Measurements from ENCODE around the gene CHAD.

CHAD gene

GRCh38 chr17:50444841-50445715 is 23.6 kb downstream of the CHAD start:
- H2AFZ ChIP-seq (ENCODE audit: low read length): no peak overlapping the region
- no peaks in the 10 kb centered on the region for H3K36me3 ChIP-seq (ENCODE audit: insufficient read depth, low read length)
- no peaks in the 10 kb centered on the region for H3K79me2 ChIP-seq (ENCODE audit: insufficient read depth, low read length)
- H3K27me3 ChIP-seq (ENCODE audit: insufficient read depth, low read length, poor library complexity, severe bottlenecking): no peaks in the 10 kb centered on the region
- no peak for TF ChIP-seq CTCF (conservative IDR thresholded peaks at IDR 0.05; ENCODE audit: low read length)
- no peak for TF ChIP-seq EZH2phosphoT487 (IDR thresholded peaks at IDR 0.05; ENCODE audit: borderline replicate concordance)
- H3K9ac ChIP-seq (ENCODE audit: low read depth, low read length, poor library complexity, severe bottlenecking): no peak overlapping the region
- H4K20me1 ChIP-seq (ENCODE audit: insufficient read depth, low read length, poor library complexity, severe bottlenecking): no peaks in the 10 kb centered on the region
- no peaks in the 10 kb centered on the region for H3F3A ChIP-seq (ENCODE audit: low read depth)
- no peak overlapping the region for H3K4me3 ChIP-seq (ENCODE audit: low read length, poor library complexity, severe bottlenecking)
- H3K9me3 ChIP-seq (ENCODE audit: insufficient read depth, low read depth, low read length): no peaks in the 10 kb centered on the region
- no peak overlapping the region for H3K4me2 ChIP-seq (ENCODE audit: low read depth, low read length, poor library complexity, severe bottlenecking)
- no peaks in the 10 kb centered on the region for H3K4me1 ChIP-seq (ENCODE audit: insufficient read depth, low read length, poor library complexity, severe bottlenecking)
- H3K9me2 ChIP-seq (replicated peaks; ENCODE audit: low read depth, low read length): no peaks in the 10 kb centered on the region

GRCh38 chr17:50443505-50443974 is 25.1 kb downstream of the CHAD start:
- H3K9ac ChIP-seq (ENCODE audit: low read depth, low read length, poor library complexity, severe bottlenecking): no peak overlapping the region
- H3F3A ChIP-seq (ENCODE audit: low read depth): no peaks in the 10 kb centered on the region
- H3K4me2 ChIP-seq (ENCODE audit: low read depth, low read length, poor library complexity, severe bottlenecking): no peak overlapping the region
- no peaks in the 10 kb centered on the region for H3K9me2 ChIP-seq (replicated peaks; ENCODE audit: low read depth, low read length)
- no peaks in the 10 kb centered on the region for H3K79me2 ChIP-seq (ENCODE audit: insufficient read depth, low read length)
- no peak for TF ChIP-seq EZH2phosphoT487 (IDR thresholded peaks at IDR 0.05; ENCODE audit: borderline replicate concordance)
- no peak for TF ChIP-seq CTCF (conservative IDR thresholded peaks at IDR 0.05; ENCODE audit: low read length)
- H3K36me3 ChIP-seq (ENCODE audit: insufficient read depth, low read length): no peaks in the 10 kb centered on the region
- H2AFZ ChIP-seq (ENCODE audit: low read length): no peak overlapping the region
- no peaks in the 10 kb centered on the region for H3K27me3 ChIP-seq (ENCODE audit: insufficient read depth, low read length, poor library complexity, severe bottlenecking)
- no peak overlapping the region for H3K4me3 ChIP-seq (ENCODE audit: low read length, poor library complexity, severe bottlenecking)
- H3K4me1 ChIP-seq (ENCODE audit: insufficient read depth, low read length, poor library complexity, severe bottlenecking): peaks cover 8% of the 10 kb centered on the region
- no peaks in the 10 kb centered on the region for H4K20me1 ChIP-seq (ENCODE audit: insufficient read depth, low read length, poor library complexity, severe bottlenecking)
- no peaks in the 10 kb centered on the region for H3K9me3 ChIP-seq (ENCODE audit: insufficient read depth, low read depth, low read length)

DNA sequence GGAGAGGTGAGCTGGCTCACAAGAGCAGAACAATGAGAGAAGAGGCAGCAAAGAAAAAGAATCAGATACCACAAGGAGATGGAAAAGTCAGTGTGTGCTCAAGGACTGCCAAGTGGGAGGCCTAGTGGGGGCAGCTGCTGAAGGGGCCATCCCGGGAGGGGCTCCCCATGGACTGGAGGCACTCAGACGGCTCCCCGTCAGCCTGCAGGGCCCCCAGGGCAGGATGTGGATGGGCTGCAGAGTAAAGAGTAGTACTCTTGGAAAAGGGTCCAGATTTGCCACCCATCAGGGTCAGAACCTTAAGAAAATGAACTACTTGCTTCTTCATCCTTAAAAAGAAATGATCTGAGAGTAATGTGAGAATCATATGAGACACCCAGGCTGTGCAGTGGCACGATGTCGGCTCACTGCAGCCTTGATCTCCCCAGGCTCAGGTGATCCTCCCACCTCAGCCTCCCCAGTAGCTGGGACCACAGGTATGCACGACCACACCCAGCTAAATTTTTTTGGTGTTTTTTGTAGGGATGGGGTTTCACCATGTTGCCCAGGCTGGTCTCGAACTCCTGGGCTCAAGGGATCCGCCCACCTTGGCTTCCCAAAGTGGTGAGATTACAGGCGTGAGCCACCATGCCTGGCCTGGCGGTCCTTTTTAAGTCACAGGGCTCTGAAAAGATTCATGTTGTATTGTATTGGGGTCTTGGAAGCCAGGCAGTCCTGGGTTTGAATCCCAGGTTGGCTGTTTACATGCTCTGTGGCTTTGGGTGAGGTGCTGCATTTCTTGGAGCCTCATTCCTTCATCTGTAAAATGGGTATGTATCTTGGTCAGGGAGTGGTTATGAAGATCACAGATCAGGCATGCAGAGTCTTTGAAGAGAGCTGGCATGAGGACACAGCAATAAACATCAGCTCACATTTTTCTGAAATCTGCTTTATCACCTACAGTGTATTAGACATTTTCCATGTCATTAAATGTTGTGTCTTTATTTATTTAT is 27.5 kb downstream of the CHAD start:
- H3K9me3 ChIP-seq (ENCODE audit: insufficient read depth, low read depth, low read length): no peaks in the 10 kb centered on the region
- no peak overlapping the region for H3K4me2 ChIP-seq (ENCODE audit: low read depth, low read length, poor library complexity, severe bottlenecking)
- no peaks in the 10 kb centered on the region for H3F3A ChIP-seq (ENCODE audit: low read depth)

More for the DNA sequence above, 27.5 kb downstream of the CHAD start:
- no peak overlapping the region for H2AFZ ChIP-seq (ENCODE audit: low read length)
- no peaks in the 10 kb centered on the region for H4K20me1 ChIP-seq (ENCODE audit: insufficient read depth, low read length, poor library complexity, severe bottlenecking)
- no peak overlapping the region for H3K9ac ChIP-seq (ENCODE audit: low read depth, low read length, poor library complexity, severe bottlenecking)
- no peaks in the 10 kb centered on the region for H3K27me3 ChIP-seq (ENCODE audit: insufficient read depth, low read length, poor library complexity, severe bottlenecking)
- TF ChIP-seq CTCF (conservative IDR thresholded peaks at IDR 0.05; ENCODE audit: low read length) (no peak), EZH2phosphoT487 (IDR thresholded peaks at IDR 0.05; ENCODE audit: borderline replicate concordance) (no peak)
- no peaks in the 10 kb centered on the region for H3K9me2 ChIP-seq (replicated peaks; ENCODE audit: low read depth, low read length)
- H3K4me3 ChIP-seq (ENCODE audit: low read length, poor library complexity, severe bottlenecking): no peak overlapping the region
- H3K36me3 ChIP-seq (ENCODE audit: insufficient read depth, low read length): no peaks in the 10 kb centered on the region
- peaks cover 8% of the 10 kb centered on the region for H3K4me1 ChIP-seq (ENCODE audit: insufficient read depth, low read length, poor library complexity, severe bottlenecking)
- H3K79me2 ChIP-seq (ENCODE audit: insufficient read depth, low read length): no peaks in the 10 kb centered on the region
